GM21576 (cell line): Measurements from ENCODE around the gene TSPAN5.
"Not testable (repeated sequence)": the region's sequence is repeated elsewhere in the genome, so short reads cannot be mapped to it uniquely, and the experiment has no call there.

Source experiments
- ATAC-seq: cut with Tn5 transposase; IDR thresholded peaks from one replicate; pipeline ENCODE4 v1.9.1; 2021; ENCODE audit warnings: mild to moderate bottlenecking, moderate library complexity; ENCODE audit not compliant: unreplicated experiment

Gene TSPAN5

GRCh38 chr4:98558471-98559169 is 99.8 kb downstream of the TSPAN5 start:
- ATAC-seq = no peak

GRCh38 chr4:98557194-98557892 is 101.1 kb downstream of the TSPAN5 start:
- ATAC-seq = no peak

GRCh38 chr4:98556451-98556850 is 102.0 kb downstream of the TSPAN5 start:
- ATAC-seq = no peak

GRCh38 chr4:98555798-98556445 is 102.5 kb downstream of the TSPAN5 start:
- ATAC-seq = no peak

- ATAC-seq = no peak
Measured at GRCh38 chr4:98546910-98547594, 111.4 kb downstream of the TSPAN5 start.

- ATAC-seq = no peak
Measured at GRCh38 chr4:98544818-98545414, 113.5 kb downstream of the TSPAN5 start.

GRCh38 chr4:98544141-98544817 is 114.1 kb downstream of the TSPAN5 start:
- ATAC-seq = no peak

- ATAC-seq = no peak
Measured at GRCh38 chr4:98542011-98542410, 116.4 kb downstream of the TSPAN5 start.

GRCh38 chr4:98540803-98541202 is 117.6 kb downstream of the TSPAN5 start:
- no peak for ATAC-seq

GRCh38 chr4:98539741-98540140 is 118.7 kb downstream of the TSPAN5 start:
- no peak for ATAC-seq

- ATAC-seq = no peak
Measured at GRCh38 chr4:98539299-98539698, 119.1 kb downstream of the TSPAN5 start.

GRCh38 chr4:98536631-98537030 is 121.8 kb downstream of the TSPAN5 start:
- no peak for ATAC-seq

- ATAC-seq = not testable (repeated sequence)
Measured at GRCh38 chr4:98534146-98534545, 124.3 kb downstream of the TSPAN5 start.

- no peak for ATAC-seq
Measured at GRCh38 chr4:98530572-98530971, 127.8 kb downstream of the TSPAN5 start.

GRCh38 chr4:98529970-98530569 is 128.3 kb downstream of the TSPAN5 start:
- no peak for ATAC-seq

GRCh38 chr4:98528882-98529281 is 129.5 kb downstream of the TSPAN5 start:
- no peak for ATAC-seq

GRCh38 chr4:98527534-98528269 is 130.7 kb downstream of the TSPAN5 start:
- no peak for ATAC-seq

GRCh38 chr4:98524230-98524629 is 134.2 kb downstream of the TSPAN5 start:
- ATAC-seq = no peak

- ATAC-seq = no peak
Measured at GRCh38 chr4:98522636-98523395, 135.6 kb downstream of the TSPAN5 start.
